Measurements from ENCODE around the gene SHKBP1.

Gene SHKBP1

GRCh38 chr19:40575326-40575725 is 1.3 kb upstream of the SHKBP1 start:
- peak overlapping the region; percentile 44 for H3K18ac ChIP-seq (ENCODE audit: low read length)
- H2AK5ac ChIP-seq (ENCODE audit: low read length) = no peak overlapping the region
- no peak overlapping the region for H4K5ac ChIP-seq (ENCODE audit: low read length)
- H2BK5ac ChIP-seq (ENCODE audit: low read length) = no peak overlapping the region
- H2BK15ac ChIP-seq (replicated peaks; ENCODE audit: low read depth) = no peak overlapping the region
- DNase-seq = no peak
- H3K27me3 ChIP-seq (ENCODE audit: insufficient read depth, low read length, poor library complexity) = no peaks in the 10 kb centered on the region
- no CpG with 5 or more reads among the region's 18 CpGs for WGBS (ENCODE audit: extremely low coverage, insufficient coverage, low lambda C conversion rate)
- H3K36me3 ChIP-seq (ENCODE audit: control insufficient read depth, insufficient read depth, low read length) = no peaks in the 10 kb centered on the region
- H3K79me1 ChIP-seq (ENCODE audit: low read length) = no peaks in the 10 kb centered on the region
- peaks cover 4% of the 10 kb centered on the region for H3K4me1 ChIP-seq (ENCODE audit: control insufficient read depth, low read depth, low read length)
- H3K79me2 ChIP-seq (ENCODE audit: control insufficient read depth, insufficient read depth, low read length) = no peaks in the 10 kb centered on the region
- H3K9ac ChIP-seq (ENCODE audit: low read length) = peak overlapping the region; percentile 77
- H2BK120ac ChIP-seq (ENCODE audit: low read depth, low read length) = no peak overlapping the region
- H3K4me2 ChIP-seq (ENCODE audit: low read length) = peak overlapping the region; percentile 25
- no peak overlapping the region for H3K4me3 ChIP-seq (ENCODE audit: low read length)
- no peak overlapping the region for H4K8ac ChIP-seq (ENCODE audit: low read depth, low read length)
- peak overlapping the region; percentile 86 for H3K56ac ChIP-seq (ENCODE audit: low read length)
- no peak overlapping the region for H3K4ac ChIP-seq (ENCODE audit: low read depth, low read length)
- no peak overlapping the region for H3K27ac ChIP-seq (ENCODE audit: low read depth, low read length)
- H3K23ac ChIP-seq (ENCODE audit: low read length) = no peak overlapping the region

- Histone ChIP-seq H3K4me3 (ENCODE audit: low read length) (peak overlapping the region; percentile 51), H3K56ac (ENCODE audit: low read length) (peak overlapping the region; percentile 86), H3K18ac (ENCODE audit: low read length) (peak overlapping the region; percentile 44), H4K5ac (ENCODE audit: low read length) (no peak overlapping the region), H2BK5ac (ENCODE audit: low read length) (no peak overlapping the region), H3K27ac (ENCODE audit: low read depth, low read length) (no peak overlapping the region), H2BK120ac (ENCODE audit: low read depth, low read length) (peak overlapping the region; percentile 51), H3K27me3 (ENCODE audit: insufficient read depth, low read length, poor library complexity) (no peaks in the 10 kb centered on the region), H3K36me3 (ENCODE audit: control insufficient read depth, insufficient read depth, low read length) (no peaks in the 10 kb centered on the region), H3K9ac (ENCODE audit: low read length) (peak overlapping the region; percentile 77), H2BK15ac (replicated peaks; ENCODE audit: low read depth) (no peak overlapping the region), H3K4me1 (ENCODE audit: control insufficient read depth, low read depth, low read length) (peaks cover 4% of the 10 kb centered on the region), H2AK5ac (ENCODE audit: low read length) (no peak overlapping the region), H3K4me2 (ENCODE audit: low read length) (peak overlapping the region; percentile 70), H3K23ac (ENCODE audit: low read length) (no peak overlapping the region), H4K8ac (ENCODE audit: low read depth, low read length) (peak overlapping the region; percentile 7), H3K4ac (ENCODE audit: low read depth, low read length) (no peak overlapping the region), H3K79me1 (ENCODE audit: low read length) (no peaks in the 10 kb centered on the region), H3K79me2 (ENCODE audit: control insufficient read depth, insufficient read depth, low read length) (no peaks in the 10 kb centered on the region)
- DNase-seq = peak; percentile 74
- WGBS (ENCODE audit: extremely low coverage, insufficient coverage, low lambda C conversion rate) = no CpG with 5 or more reads among the region's 22 CpGs
Observed at GRCh38 chr19:40576151-40576584, 505 bp upstream of the SHKBP1 start.

- WGBS (ENCODE audit: extremely low coverage, insufficient coverage, low lambda C conversion rate) = no CpG with 5 or more reads among the region's 12 CpGs
- H3K27ac ChIP-seq (ENCODE audit: low read depth, low read length) = no peak overlapping the region
- peak; percentile 96 for DNase-seq
Observed at GRCh38 chr19:40578442-40578908, 1.8 kb downstream of the SHKBP1 start.

GRCh38 chr19:40580619-40581018 is 3.9 kb downstream of the SHKBP1 start:
- no peak overlapping the region for H3K4me2 ChIP-seq (ENCODE audit: low read length)
- no peaks in the 10 kb centered on the region for H3K27me3 ChIP-seq (ENCODE audit: insufficient read depth, low read length, poor library complexity)
- no peak overlapping the region for H3K9ac ChIP-seq (ENCODE audit: low read length)
- H4K5ac ChIP-seq (ENCODE audit: low read length) = no peak overlapping the region
- H3K23ac ChIP-seq (ENCODE audit: low read length) = no peak overlapping the region
- WGBS (ENCODE audit: extremely low coverage, insufficient coverage, low lambda C conversion rate) = no CpG with 5 or more reads among the region's 13 CpGs
- H3K4me1 ChIP-seq (ENCODE audit: control insufficient read depth, low read depth, low read length) = peaks cover 2% of the 10 kb centered on the region
- H3K79me1 ChIP-seq (ENCODE audit: low read length) = no peaks in the 10 kb centered on the region
- H3K18ac ChIP-seq (ENCODE audit: low read length) = no peak overlapping the region
- H2BK5ac ChIP-seq (ENCODE audit: low read length) = no peak overlapping the region
- H2BK120ac ChIP-seq (ENCODE audit: low read depth, low read length) = no peak overlapping the region
- no peak overlapping the region for H3K4me3 ChIP-seq (ENCODE audit: low read length)
- H3K4ac ChIP-seq (ENCODE audit: low read depth, low read length) = no peak overlapping the region
- no peak for DNase-seq
- H2BK15ac ChIP-seq (replicated peaks; ENCODE audit: low read depth) = no peak overlapping the region
- no peak overlapping the region for H4K8ac ChIP-seq (ENCODE audit: low read depth, low read length)
- H3K36me3 ChIP-seq (ENCODE audit: control insufficient read depth, insufficient read depth, low read length) = no peaks in the 10 kb centered on the region
- H3K79me2 ChIP-seq (ENCODE audit: control insufficient read depth, insufficient read depth, low read length) = no peaks in the 10 kb centered on the region
- H3K27ac ChIP-seq (ENCODE audit: low read depth, low read length) = no peak overlapping the region
- H2AK5ac ChIP-seq (ENCODE audit: low read length) = no peak overlapping the region
- H3K56ac ChIP-seq (ENCODE audit: low read length) = no peak overlapping the region

More at GRCh38 chr19:40578442-40578908, 1.8 kb downstream of the SHKBP1 start:
- Histone ChIP-seq H3K79me1 (ENCODE audit: low read length) (no peaks in the 10 kb centered on the region), H3K9ac (ENCODE audit: low read length) (no peak overlapping the region), H3K36me3 (ENCODE audit: control insufficient read depth, insufficient read depth, low read length) (no peaks in the 10 kb centered on the region), H3K27me3 (ENCODE audit: insufficient read depth, low read length, poor library complexity) (no peaks in the 10 kb centered on the region), H2BK120ac (ENCODE audit: low read depth, low read length) (no peak overlapping the region), H3K4me2 (ENCODE audit: low read length) (no peak overlapping the region), H3K18ac (ENCODE audit: low read length) (no peak overlapping the region), H3K56ac (ENCODE audit: low read length) (no peak overlapping the region), H3K4me1 (ENCODE audit: control insufficient read depth, low read depth, low read length) (peaks cover 4% of the 10 kb centered on the region), H3K79me2 (ENCODE audit: control insufficient read depth, insufficient read depth, low read length) (no peaks in the 10 kb centered on the region), H3K23ac (ENCODE audit: low read length) (no peak overlapping the region), H2BK5ac (ENCODE audit: low read length) (no peak overlapping the region), H4K8ac (ENCODE audit: low read depth, low read length) (no peak overlapping the region), H3K4ac (ENCODE audit: low read depth, low read length) (no peak overlapping the region), H3K4me3 (ENCODE audit: low read length) (no peak overlapping the region), H4K5ac (ENCODE audit: low read length) (no peak overlapping the region), H2BK15ac (replicated peaks; ENCODE audit: low read depth) (no peak overlapping the region), H2AK5ac (ENCODE audit: low read length) (no peak overlapping the region)

GRCh38 chr19:40581531-40581930 is 4.9 kb downstream of the SHKBP1 start:
- H3K79me1 ChIP-seq (ENCODE audit: low read length) = no peaks in the 10 kb centered on the region
- H3K4me1 ChIP-seq (ENCODE audit: control insufficient read depth, low read depth, low read length) = peaks cover 2% of the 10 kb centered on the region
- no peak overlapping the region for H3K18ac ChIP-seq (ENCODE audit: low read length)
- no peak overlapping the region for H3K4ac ChIP-seq (ENCODE audit: low read depth, low read length)
- no peak for DNase-seq
- H4K8ac ChIP-seq (ENCODE audit: low read depth, low read length) = no peak overlapping the region
- H2BK5ac ChIP-seq (ENCODE audit: low read length) = no peak overlapping the region
- H3K4me3 ChIP-seq (ENCODE audit: low read length) = no peak overlapping the region
- no peaks in the 10 kb centered on the region for H3K36me3 ChIP-seq (ENCODE audit: control insufficient read depth, insufficient read depth, low read length)
- WGBS (ENCODE audit: extremely low coverage, insufficient coverage, low lambda C conversion rate) = no CpG with 5 or more reads among the region's 5 CpGs
- H3K79me2 ChIP-seq (ENCODE audit: control insufficient read depth, insufficient read depth, low read length) = no peaks in the 10 kb centered on the region
- no peak overlapping the region for H3K9ac ChIP-seq (ENCODE audit: low read length)
- H4K5ac ChIP-seq (ENCODE audit: low read length) = no peak overlapping the region
- no peak overlapping the region for H3K27ac ChIP-seq (ENCODE audit: low read depth, low read length)
- H3K23ac ChIP-seq (ENCODE audit: low read length) = no peak overlapping the region
- no peak overlapping the region for H2BK15ac ChIP-seq (replicated peaks; ENCODE audit: low read depth)
- no peak overlapping the region for H2BK120ac ChIP-seq (ENCODE audit: low read depth, low read length)
- H2AK5ac ChIP-seq (ENCODE audit: low read length) = no peak overlapping the region
- no peak overlapping the region for H3K56ac ChIP-seq (ENCODE audit: low read length)
- H3K27me3 ChIP-seq (ENCODE audit: insufficient read depth, low read length, poor library complexity) = no peaks in the 10 kb centered on the region
- H3K4me2 ChIP-seq (ENCODE audit: low read length) = no peak overlapping the region

GRCh38 chr19:40582467-40582866 is 5.8 kb downstream of the SHKBP1 start:
- H3K18ac ChIP-seq (ENCODE audit: low read length) = no peak overlapping the region
- no peak overlapping the region for H3K27ac ChIP-seq (ENCODE audit: low read depth, low read length)
- no peaks in the 10 kb centered on the region for H3K27me3 ChIP-seq (ENCODE audit: insufficient read depth, low read length, poor library complexity)
- no peak overlapping the region for H3K9ac ChIP-seq (ENCODE audit: low read length)
- no peaks in the 10 kb centered on the region for H3K79me2 ChIP-seq (ENCODE audit: control insufficient read depth, insufficient read depth, low read length)
- no peak overlapping the region for H3K4me3 ChIP-seq (ENCODE audit: low read length)
- no peak overlapping the region for H3K4me2 ChIP-seq (ENCODE audit: low read length)
- no peak overlapping the region for H3K56ac ChIP-seq (ENCODE audit: low read length)
- H4K8ac ChIP-seq (ENCODE audit: low read depth, low read length) = no peak overlapping the region
- no peaks in the 10 kb centered on the region for H3K36me3 ChIP-seq (ENCODE audit: control insufficient read depth, insufficient read depth, low read length)
- H3K23ac ChIP-seq (ENCODE audit: low read length) = no peak overlapping the region
- no CpG with 5 or more reads among the region's 2 CpGs for WGBS (ENCODE audit: extremely low coverage, insufficient coverage, low lambda C conversion rate)
- no peak overlapping the region for H2AK5ac ChIP-seq (ENCODE audit: low read length)
- DNase-seq = no peak
- no peak overlapping the region for H4K5ac ChIP-seq (ENCODE audit: low read length)
- H2BK5ac ChIP-seq (ENCODE audit: low read length) = no peak overlapping the region
- H3K4ac ChIP-seq (ENCODE audit: low read depth, low read length) = no peak overlapping the region
- no peak overlapping the region for H2BK120ac ChIP-seq (ENCODE audit: low read depth, low read length)
- H2BK15ac ChIP-seq (replicated peaks; ENCODE audit: low read depth) = no peak overlapping the region
- H3K4me1 ChIP-seq (ENCODE audit: control insufficient read depth, low read depth, low read length) = peaks cover 2% of the 10 kb centered on the region
- no peaks in the 10 kb centered on the region for H3K79me1 ChIP-seq (ENCODE audit: low read length)

Data from mesendoderm (in vitro differentiated cells).